Naive thymus-derived CD8-positive, alpha-beta T cell (primary cell): ENCODE data around the gene FANCC. TPM values are rescaled to one million over a fixed set of nuclear protein-coding genes. Genes with fewer than 3 reads are reported as not detected.

ENCODE experiments used
- ATAC-seq, 2 donors: fragments of 150-1000 bp; cut with Tn5 transposase in 1 of 2; sonication (Bioruptor Pico), chemical (Tn5 transposase) in 1 of 2; 1 replicate in 1 of 2; 2 replicates in 1 of 2; pipeline ENCODE4 v1.10.0; 2021; ENCODE audit warnings: mild to moderate bottlenecking in 2 of 2, moderate library complexity in 2 of 2
- POLR2A ChIA-PET: fragments of 350-600 bp; sonication (Branson Sonifier 250); formaldehyde crosslinking; loops from one replicate; lab custom pipeline; 2021; ENCODE audit warnings: antibody characterized with exemption; lab: Charles Lee
- DNase-seq, 10 donors: peaks; one replicate each; pipeline versions ENCODE4 v3.0.0 to v3.0.0-alpha.2; 2020 to 2022
- H3K27ac Mint-ChIP-seq, 10 donors: one replicate each; pipeline ENCODE4 v1.8.0; 2020 to 2022; ENCODE audit warnings: mild to moderate bottlenecking in 10 of 10, mixed read lengths in 10 of 10, moderate library complexity in 4 of 10, inconsistent platforms in 1 of 10
- H3K27me3 Mint-ChIP-seq, 5 donors: one replicate each; pipeline ENCODE4 v1.8.0; 2021 to 2022; ENCODE audit warnings: mixed read lengths in 5 of 5
- H3K36me3 Mint-ChIP-seq, 3 donors: one replicate each; pipeline ENCODE4 v1.8.0; 2020 to 2022; ENCODE audit warnings: mixed read lengths in 3 of 3, mild to moderate bottlenecking in 2 of 3, inconsistent platforms in 1 of 3
- H3K4me1 Mint-ChIP-seq, 4 donors: one replicate each; pipeline ENCODE4 v1.8.0; 2021 to 2022; ENCODE audit warnings: mixed read lengths in 4 of 4
- H3K4me3 Mint-ChIP-seq, 10 donors: one replicate each; pipeline ENCODE4 v1.8.0; 2020 to 2022; ENCODE audit warnings: mild to moderate bottlenecking in 10 of 10, mixed read lengths in 10 of 10, moderate library complexity in 6 of 10, inconsistent platforms in 1 of 10
- H3K9me3 Mint-ChIP-seq, 9 donors: one replicate each; pipeline ENCODE4 v1.8.0; 2020 to 2022; ENCODE audit warnings: mixed read lengths in 9 of 9, mild to moderate bottlenecking in 3 of 9, inconsistent platforms in 1 of 9, moderate library complexity in 1 of 9
- polyA plus RNA-seq, 3 donors: library from polyadenylated mRNA; unstranded; fragments of 300-500 nt; fragmentation: Illumina TruSeq; gene quantifications; one replicate each; pipeline ENCODE4 v1.2.3, GENCODE V29; 2021
- total RNA-seq, 8 experiments: library from RNA in 2 of 8; stranded (reverse) in 2 of 8; gene quantifications; one replicate each; pipeline ENCODE4 v1.2.3 and lab custom pipeline; 2021 to 2026

FANCC gene
- 1 to 10 TPM; 5.8 to 8.0 TPM for total RNA-seq
- 1 to 10 TPM; 3.3 to 5.9 (median 4.4) TPM for polyA plus RNA-seq
- 8.4 to 19.0 (median 13.4) reads per million in 6 experiments for total RNA-seq (lab: John Stamatoyannopoulos, UW)

GRCh38 chr9:95317119-95317892 is at the start of gene FANCC:
FANCC (minus strand) TSS chr9:95317709; CDS start chr9:95249291, 68,418 bp downstream.
- Mint-ChIP-seq H3K27ac (peak within 1 kb of the TSS; percentile 84 to 95 (median 92)), H3K36me3 (no peaks in the 10 kb centered on the region), H3K4me3 (peak within 1 kb of the TSS; percentile 85 to 96 (median 94)), H3K9me3 (no peaks in the 10 kb centered on the region), H3K4me1 (peaks cover 12 to 33% (median 25%) of the 10 kb centered on the region in 4 donors), H3K27me3 (peaks cover 0 to 14% (median 7%) of the 10 kb centered on the region in 5 donors)
- DNase-seq (peak; percentile 76 to 88 (median 84)), ATAC-seq (peak; percentile 79 to 87)
- POLR2A ChIA-PET = no interaction called here

- Mint-ChIP-seq H3K4me1 (no peaks in the 10 kb centered on the region), H3K27ac (no peak overlapping the region), H3K36me3 (peaks cover 0 to 5% (median 0%) of the 10 kb centered on the region in 3 donors), H3K27me3 (peaks cover 5 to 41% (median 26%) of the 10 kb centered on the region in 5 donors), H3K9me3 (peaks cover 0 to 3% (median 0%) of the 10 kb centered on the region in 9 donors), H3K4me3 (no peak overlapping the region)
- ATAC-seq (no peak), DNase-seq (no peak)
- POLR2A ChIA-PET = no interaction called here
These were observed 49.3 kb upstream of the FANCC start for GRCh38 chr9:95366731-95367325.

GRCh38 chr9:95365766-95366165 is 48.3 kb upstream of the FANCC start:
- Mint-ChIP-seq H3K4me3 (no peak overlapping the region), H3K27me3 (peaks cover 5 to 41% (median 26%) of the 10 kb centered on the region in 5 donors)

GRCh38 chr9:95363051-95363841 is 45.7 kb upstream of the FANCC start:
- POLR2A ChIA-PET = no interaction called here
- peaks cover 6 to 32% (median 9%) of the 10 kb centered on the region in 5 donors for H3K27me3 Mint-ChIP-seq
- no peaks in the 10 kb centered on the region for H3K9me3 Mint-ChIP-seq
- peaks cover 0 to 1% (median 0%) of the 10 kb centered on the region in 4 donors for H3K4me1 Mint-ChIP-seq
- DNase-seq = no peak
- H3K27ac Mint-ChIP-seq = no peak overlapping the region
- no peak overlapping the region for H3K4me3 Mint-ChIP-seq
- no peak for ATAC-seq
- peaks cover 0 to under 1% (median 0%) of the 10 kb centered on the region in 3 donors for H3K36me3 Mint-ChIP-seq

More at GRCh38 chr9:95365766-95366165, 48.3 kb upstream of the FANCC start:
- no peak for DNase-seq
- POLR2A ChIA-PET = no interaction called here
- Mint-ChIP-seq H3K36me3 (peaks cover 0 to 5% (median 0%) of the 10 kb centered on the region in 3 donors), H3K4me1 (peaks cover 0 to 1% (median 0%) of the 10 kb centered on the region in 4 donors), H3K9me3 (peaks cover 0 to 3% (median 0%) of the 10 kb centered on the region in 9 donors), H3K27ac (no peak overlapping the region)
- no peak for ATAC-seq

GRCh38 chr9:95360866-95361265 is 43.4 kb upstream of the FANCC start:
- H3K4me1 Mint-ChIP-seq = peaks cover 0 to 1% (median 0%) of the 10 kb centered on the region in 4 donors

GRCh38 chr9:95357316-95357715 is 39.8 kb upstream of the FANCC start:
- Mint-ChIP-seq H3K9me3 (no peaks in the 10 kb centered on the region), H3K36me3 (no peaks in the 10 kb centered on the region), H3K27ac (no peak overlapping the region), H3K4me3 (no peak overlapping the region), H3K4me1 (peaks cover 0 to 1% (median 0%) of the 10 kb centered on the region in 4 donors), H3K27me3 (peaks cover 4 to 25% (median 12%) of the 10 kb centered on the region in 5 donors)
- DNase-seq (no peak), ATAC-seq (no peak)
- POLR2A ChIA-PET = no interaction called here

More at GRCh38 chr9:95360866-95361265, 43.4 kb upstream of the FANCC start:
- ATAC-seq = no peak
- H3K4me3 Mint-ChIP-seq = no peak overlapping the region
- no peaks in the 10 kb centered on the region for H3K9me3 Mint-ChIP-seq
- no peaks in the 10 kb centered on the region for H3K36me3 Mint-ChIP-seq
- peaks cover 9 to 35% (median 12%) of the 10 kb centered on the region in 5 donors for H3K27me3 Mint-ChIP-seq
- DNase-seq = no peak
- POLR2A ChIA-PET = no interaction called here
- H3K27ac Mint-ChIP-seq = no peak overlapping the region

GRCh38 chr9:95355500-95355899 is 38.0 kb upstream of the FANCC start:
- no peak for DNase-seq
- POLR2A ChIA-PET = no interaction called here
- Mint-ChIP-seq H3K27ac (no peak overlapping the region), H3K36me3 (no peaks in the 10 kb centered on the region), H3K9me3 (no peaks in the 10 kb centered on the region), H3K4me1 (no peaks in the 10 kb centered on the region), H3K27me3 (peaks cover 8 to 32% (median 21%) of the 10 kb centered on the region in 5 donors), H3K4me3 (no peak overlapping the region)
- ATAC-seq = no peak

- Mint-ChIP-seq H3K27ac (no peak overlapping the region), H3K4me3 (peak overlapping the region in 1 of 10 donors; percentile 20), H3K36me3 (peaks cover 0 to 3% (median 0%) of the 10 kb centered on the region in 3 donors), H3K4me1 (peaks cover 3 to 13% (median 5%) of the 10 kb centered on the region in 4 donors), H3K27me3 (peaks cover 12 to 42% (median 36%) of the 10 kb centered on the region in 5 donors), H3K9me3 (no peaks in the 10 kb centered on the region)
- ATAC-seq (no peak), DNase-seq (no peak)
- POLR2A ChIA-PET = no interaction called here
These were observed 33.5 kb upstream of the FANCC start for GRCh38 chr9:95351051-95351450.

GRCh38 chr9:95350266-95350665 is 32.8 kb upstream of the FANCC start:
- Mint-ChIP-seq H3K4me3 (peak overlapping the region in 6 of 10 donors; percentile 4 to 85 (median 69)), H3K36me3 (peaks cover 0 to 3% (median 0%) of the 10 kb centered on the region in 3 donors), H3K4me1 (peaks cover 3 to 13% (median 5%) of the 10 kb centered on the region in 4 donors), H3K27ac (no peak overlapping the region), H3K27me3 (peaks cover 12 to 44% (median 34%) of the 10 kb centered on the region in 5 donors), H3K9me3 (no peaks in the 10 kb centered on the region)
- DNase-seq = no peak
- POLR2A ChIA-PET = no interaction called here
- ATAC-seq = no peak

GRCh38 chr9:95349091-95350038 is 31.9 kb upstream of the FANCC start:
- Mint-ChIP-seq H3K4me1 (peaks cover 3 to 13% (median 5%) of the 10 kb centered on the region in 4 donors), H3K4me3 (peak overlapping the region in 7 of 10 donors; percentile 39 to 85 (median 64)), H3K9me3 (no peaks in the 10 kb centered on the region), H3K27ac (no peak overlapping the region), H3K27me3 (peaks cover 8 to 44% (median 27%) of the 10 kb centered on the region in 5 donors), H3K36me3 (peaks cover 0 to 3% (median 0%) of the 10 kb centered on the region in 3 donors)
- no peak for ATAC-seq
- POLR2A ChIA-PET = no interaction called here
- DNase-seq = no peak

- POLR2A ChIA-PET = interaction anchor here (0.6 kb wide), 1 partner anchor 16 kb away, joined by 4 read pairs; no protein-coding TSS in a partner anchor
- ATAC-seq (no peak), DNase-seq (no peak)
- Mint-ChIP-seq H3K27me3 (peaks cover 8 to 39% (median 21%) of the 10 kb centered on the region in 5 donors), H3K9me3 (no peaks in the 10 kb centered on the region), H3K4me3 (no peak overlapping the region), H3K36me3 (peaks cover 0 to 3% (median 0%) of the 10 kb centered on the region in 3 donors), H3K4me1 (peaks cover 11 to 19% (median 14%) of the 10 kb centered on the region in 4 donors), H3K27ac (no peak overlapping the region)
These were observed 28.5 kb upstream of the FANCC start for GRCh38 chr9:95346021-95346420.
